GM18526 (cell line): ENCODE measurements around the gene GPN1.

Experiments
- POLR2A ChIP-seq: IDR thresholded peaks from 3 replicates; pipeline ENCODE4 v1.6.1; 2011; ENCODE audit not compliant: insufficient read length; ENCODE audit errors: extremely low read depth

Gene GPN1

DNA sequence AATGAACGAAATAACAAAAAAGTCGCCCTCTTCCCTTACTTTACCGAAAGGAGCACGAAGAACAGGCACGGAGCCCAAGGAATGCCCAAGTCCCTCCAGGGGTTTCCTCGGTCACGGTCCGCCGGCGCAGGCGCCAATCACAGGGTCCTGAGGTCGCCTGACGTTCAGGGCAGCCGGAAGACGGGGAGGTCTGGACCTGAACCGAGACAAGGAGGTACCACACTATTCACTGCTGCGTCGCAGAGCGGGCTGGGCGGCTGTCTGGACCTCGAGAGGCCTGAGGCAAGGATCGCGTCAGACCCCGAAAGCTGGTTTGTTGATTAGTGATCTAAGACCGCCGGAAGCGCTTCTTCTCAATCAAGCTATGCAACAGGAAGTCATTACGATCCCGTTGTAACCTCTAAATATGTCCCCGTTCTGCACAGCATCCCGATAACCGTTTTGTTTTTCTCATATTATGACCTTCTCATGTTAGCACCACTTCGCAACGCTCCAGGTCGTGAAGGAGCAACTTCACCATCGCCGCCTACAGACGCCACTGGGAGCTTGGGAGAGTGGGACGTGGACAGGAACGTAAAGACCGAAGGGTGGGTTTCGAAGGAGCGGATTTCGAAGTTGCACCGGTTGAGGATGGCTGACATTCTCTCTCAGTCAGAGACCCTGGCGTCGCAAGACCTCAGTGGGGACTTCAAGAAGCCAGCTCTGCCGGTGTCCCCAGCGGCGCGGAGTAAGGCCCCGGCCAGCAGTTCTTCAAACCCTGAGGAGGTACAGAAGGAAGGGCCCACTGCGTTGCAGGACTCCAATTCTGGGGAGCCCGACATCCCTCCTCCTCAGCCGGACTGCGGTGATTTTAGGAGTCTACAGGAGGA, 34.7 kb downstream of the GPN1 start, which contains the start of the genes SLC4A1AP and SUPT7L:
SLC4A1AP (plus strand) TSS at position 605 of the 869 bp plus-strand sequence; CDS start at position 631, 26 bp downstream.
SUPT7L (minus strand) TSS at position 330 of the 869 bp plus-strand sequence. CDS start 1,422 bp downstream, outside the sequence.
- peak; percentile 63 for TF ChIP-seq POLR2A

DNA sequence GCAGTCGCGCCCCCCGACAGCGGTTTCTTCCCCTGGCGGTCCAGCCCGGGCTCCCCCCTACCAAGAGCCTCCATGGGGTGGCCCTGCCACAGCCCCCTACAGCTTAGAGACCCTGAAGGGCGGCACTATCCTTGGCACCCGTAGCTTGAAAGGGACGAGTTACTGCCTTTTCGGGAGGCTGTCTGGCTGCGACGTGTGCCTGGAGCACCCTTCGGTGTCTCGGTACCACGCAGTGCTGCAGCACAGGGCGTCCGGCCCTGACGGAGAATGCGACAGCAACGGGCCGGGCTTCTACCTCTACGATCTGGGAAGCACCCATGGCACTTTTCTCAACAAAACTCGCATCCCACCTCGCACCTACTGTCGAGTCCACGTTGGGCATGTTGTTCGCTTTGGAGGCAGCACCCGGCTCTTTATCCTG, 35.3 kb downstream of the GPN1 start:
- no peak for TF ChIP-seq POLR2A

DNA sequence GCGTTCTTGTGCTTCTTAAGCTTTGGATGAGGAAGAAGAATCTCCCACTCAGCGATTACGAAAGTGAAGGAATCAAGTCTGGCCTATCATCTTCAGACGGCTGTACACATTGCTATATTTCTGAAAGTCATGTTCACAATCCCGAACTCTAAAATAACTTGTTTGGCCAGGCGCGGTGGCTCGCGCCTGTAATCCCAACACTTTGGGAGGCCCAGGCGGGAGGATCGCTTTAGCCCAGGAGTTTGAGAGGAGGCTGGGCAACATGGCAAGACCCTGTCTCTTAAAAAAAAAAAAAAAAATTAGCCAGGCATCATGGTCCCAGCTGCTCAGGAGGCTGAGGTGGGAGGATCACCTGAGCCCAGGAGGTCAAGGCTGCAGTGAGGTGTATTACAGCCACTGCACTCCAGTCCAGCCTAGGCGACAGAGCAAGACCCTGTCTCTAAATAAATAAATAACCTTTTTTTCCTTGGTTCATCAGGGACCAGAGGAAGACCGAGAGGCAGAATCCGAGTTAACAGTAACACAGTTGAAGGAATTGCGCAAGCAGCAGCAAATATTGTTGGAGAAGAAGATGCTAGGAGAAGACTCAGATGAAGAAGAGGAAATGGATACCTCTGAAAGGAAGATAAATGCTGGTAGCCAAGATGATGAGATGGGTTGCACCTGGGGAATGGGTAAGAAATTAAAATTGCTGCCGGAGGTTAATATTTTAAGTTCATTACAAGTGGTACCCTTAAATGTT, 35.9 kb downstream of the GPN1 start:
- TF ChIP-seq POLR2A = no peak

DNA sequence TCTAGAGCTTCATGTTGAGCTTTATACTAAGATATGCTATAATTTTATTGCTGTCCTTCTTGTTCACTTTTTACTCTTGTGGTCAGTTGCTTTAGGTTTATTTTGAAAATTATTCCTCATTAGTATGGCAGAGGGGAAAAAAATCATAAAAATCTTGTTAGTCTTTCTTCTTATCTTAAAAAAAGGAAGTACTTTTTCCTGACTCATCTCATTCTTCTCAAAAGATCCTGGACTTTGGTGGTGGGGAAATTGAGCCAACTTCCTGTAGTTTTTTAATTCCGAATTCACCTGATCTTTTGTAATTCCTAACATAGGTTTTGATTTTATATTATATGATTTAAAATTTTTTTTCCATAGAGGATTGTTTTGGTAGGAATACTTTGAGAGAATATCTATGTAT, 38.6 kb downstream of the GPN1 start:
- no peak for TF ChIP-seq POLR2A

DNA sequence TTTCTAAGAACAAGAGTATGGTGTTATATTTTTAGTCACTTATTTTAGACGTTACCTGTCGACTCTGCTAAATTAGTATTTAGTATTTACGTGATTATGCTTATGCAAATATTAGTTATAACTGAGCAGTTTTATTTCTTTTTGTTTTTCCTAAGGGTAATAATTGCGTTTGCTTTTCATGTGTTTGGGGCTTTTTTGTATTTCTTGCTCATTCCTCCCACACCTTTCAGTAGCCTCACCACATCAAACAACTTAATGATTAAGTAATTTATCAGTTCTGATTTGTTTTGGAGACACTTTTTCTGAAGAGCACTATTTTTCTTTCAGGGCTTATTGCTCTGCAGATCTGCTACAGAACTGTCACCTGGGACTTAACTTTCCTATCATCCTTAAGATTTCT, 42.4 kb downstream of the GPN1 start:
- TF ChIP-seq POLR2A = no peak

DNA sequence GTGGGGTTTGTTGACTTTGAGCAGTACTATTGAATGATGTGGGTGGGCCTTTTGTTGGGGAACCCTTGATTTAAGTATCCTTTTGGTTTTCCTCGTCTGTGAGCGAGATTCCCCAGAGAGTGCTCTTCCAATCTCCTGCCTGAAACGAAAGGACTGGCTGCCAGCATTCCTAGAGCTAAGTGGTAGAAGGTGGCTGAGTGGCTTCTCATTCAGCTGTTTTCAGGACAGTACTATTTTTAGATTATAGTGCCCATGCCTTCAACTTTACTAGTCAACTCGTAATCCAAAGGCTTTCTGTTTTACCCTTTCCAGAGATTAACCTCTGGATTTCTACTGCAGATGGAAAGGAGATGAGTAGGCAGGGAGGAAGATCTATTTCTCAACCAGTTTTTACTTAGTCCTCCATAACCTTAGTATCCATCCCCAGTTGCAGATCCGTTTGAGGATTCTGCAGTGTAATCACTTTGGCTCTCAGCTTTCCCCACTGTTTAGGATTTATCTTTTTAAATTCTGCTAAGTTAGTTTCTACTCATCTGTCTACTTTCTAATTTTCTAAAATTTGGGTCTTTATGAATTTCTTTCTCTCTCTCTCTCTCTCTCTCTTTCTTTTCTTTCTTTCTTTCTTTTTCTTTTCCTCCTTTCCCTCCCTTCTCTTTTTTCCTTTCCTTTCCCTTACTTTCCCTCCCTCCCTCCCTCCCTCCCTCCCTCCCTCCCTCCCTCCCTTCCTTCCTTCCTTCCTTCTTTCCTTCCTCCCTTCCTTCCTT, 44.1 kb downstream of the GPN1 start:
- no peak for TF ChIP-seq POLR2A

DNA sequence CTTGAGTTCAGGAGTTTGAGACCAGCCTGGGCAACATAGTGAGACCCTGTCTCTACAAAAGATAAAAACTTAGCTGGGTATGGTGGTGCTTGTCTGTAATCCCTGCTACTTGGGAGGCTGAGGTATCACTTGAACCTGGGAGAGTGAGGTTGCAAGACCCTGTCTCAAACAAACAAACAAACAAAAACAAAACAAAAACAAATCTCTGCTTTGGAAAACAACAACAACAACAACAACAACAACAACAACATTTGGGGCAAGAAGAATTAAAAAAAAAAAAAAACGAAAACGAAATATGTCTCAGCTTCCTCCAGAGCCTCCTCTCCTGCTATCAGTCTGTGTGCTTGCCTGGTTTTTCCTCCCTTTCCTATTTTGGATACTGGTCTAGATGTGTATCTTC, 51.7 kb downstream of the GPN1 start:
- TF ChIP-seq POLR2A = no peak

DNA sequence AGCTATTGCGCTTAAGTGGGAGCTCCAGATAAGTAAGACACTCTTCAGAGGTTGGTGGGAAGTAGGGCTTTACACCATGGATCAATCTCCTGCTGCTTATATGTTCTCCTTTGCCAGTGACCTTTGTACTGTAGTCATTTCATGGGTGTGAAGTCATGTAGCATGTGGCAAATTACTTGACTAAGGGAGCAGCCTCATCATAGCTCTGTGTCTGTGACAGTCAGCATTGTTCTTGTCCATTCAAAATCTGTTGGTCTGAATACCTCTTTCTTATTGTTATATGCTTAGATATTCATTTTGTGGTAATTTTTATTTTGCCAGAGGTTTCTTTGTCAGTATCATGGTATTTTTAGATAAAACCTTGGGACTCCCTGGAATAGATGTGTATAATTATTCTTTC, 53.0 kb downstream of the GPN1 start:
- no peak for TF ChIP-seq POLR2A

DNA sequence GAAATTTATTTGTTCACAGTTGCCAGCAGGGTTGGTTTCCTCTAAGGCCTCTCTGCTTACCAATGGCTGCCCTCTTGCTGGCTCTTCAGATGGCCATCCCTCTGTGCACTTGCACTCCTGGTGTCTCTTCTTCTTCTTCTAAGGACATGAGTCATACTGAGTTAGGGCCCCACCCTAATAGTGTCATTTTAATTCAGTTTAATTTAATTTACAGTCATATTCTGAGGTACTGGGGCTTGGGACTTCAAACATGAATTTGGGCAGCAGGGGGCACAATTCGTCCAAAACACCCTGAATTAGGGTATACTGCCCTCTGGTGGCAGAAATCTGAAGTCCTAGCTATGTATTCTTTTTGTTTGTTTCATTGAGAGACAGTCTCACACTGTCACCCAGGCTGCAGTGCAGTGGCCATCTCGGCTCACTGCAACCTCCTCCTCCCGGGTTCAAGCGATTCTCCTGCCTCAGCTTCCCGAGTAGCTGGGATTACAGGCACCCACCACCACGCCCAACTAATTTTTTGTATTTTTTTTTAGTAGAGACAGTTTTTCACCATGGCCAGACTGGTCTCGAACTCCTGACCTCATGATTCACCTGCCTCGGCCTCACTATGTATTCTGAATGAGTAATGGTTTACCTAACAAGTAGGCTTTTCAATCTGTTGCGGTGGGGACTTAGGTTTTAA, 54.7 kb downstream of the GPN1 start:
- no peak for TF ChIP-seq POLR2A

DNA sequence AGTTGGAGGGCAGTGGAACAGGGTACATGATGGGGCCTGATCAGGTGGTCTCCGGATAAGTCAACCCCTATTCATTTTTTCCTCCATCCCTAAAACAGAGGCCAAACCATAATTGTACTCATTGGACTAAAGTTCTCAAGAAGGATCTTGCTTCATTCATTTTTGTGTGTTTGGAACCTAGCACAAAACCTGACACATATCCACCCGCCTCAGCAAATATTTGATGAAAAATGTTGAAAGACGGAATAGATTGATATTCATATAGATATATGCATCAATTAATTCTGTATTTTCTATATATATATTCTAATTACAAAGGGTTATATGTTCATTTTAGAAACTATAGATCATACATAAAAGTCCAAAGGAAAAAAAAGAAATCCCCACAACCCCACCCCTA, 56.7 kb downstream of the GPN1 start:
- TF ChIP-seq POLR2A = no peak

DNA sequence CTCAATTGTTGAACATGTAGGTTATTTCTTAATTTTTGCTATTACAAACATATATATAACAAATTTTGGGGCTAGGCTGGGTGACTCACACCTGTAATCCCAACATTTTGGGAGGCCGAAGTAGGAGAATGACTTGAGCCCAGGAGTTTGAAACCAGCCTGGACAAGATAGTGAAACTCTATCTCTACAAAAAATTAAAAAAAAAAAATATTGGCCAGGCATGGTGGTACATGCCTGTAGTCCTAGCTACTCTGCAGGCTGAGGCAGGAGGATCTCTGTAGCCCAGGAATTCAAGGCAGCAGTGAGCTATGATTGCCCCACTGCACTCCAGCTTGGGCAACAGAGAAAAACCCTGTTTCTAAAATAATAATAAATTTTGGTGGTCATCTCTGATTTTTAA, 58.4 kb downstream of the GPN1 start:
- TF ChIP-seq POLR2A = no peak

DNA sequence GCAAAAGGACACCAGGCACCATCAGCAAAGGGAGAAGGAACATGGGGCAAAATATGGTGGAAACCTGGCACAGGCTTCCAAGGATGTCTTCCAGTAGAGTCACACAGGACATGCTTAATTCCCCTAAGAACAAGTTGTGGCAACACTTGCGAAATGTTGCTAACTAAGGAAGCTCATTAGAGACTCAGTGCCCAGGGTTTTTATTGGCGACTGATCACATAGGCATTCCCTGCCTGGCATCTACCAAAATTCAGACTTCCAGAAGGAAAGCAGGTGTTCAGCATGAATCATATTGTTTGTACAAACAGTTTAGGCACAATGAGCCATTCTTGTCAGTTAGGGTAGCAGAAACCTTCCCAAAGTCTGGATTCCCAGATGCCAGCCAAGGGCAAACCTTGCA, 60.6 kb downstream of the GPN1 start:
- no peak for TF ChIP-seq POLR2A

DNA sequence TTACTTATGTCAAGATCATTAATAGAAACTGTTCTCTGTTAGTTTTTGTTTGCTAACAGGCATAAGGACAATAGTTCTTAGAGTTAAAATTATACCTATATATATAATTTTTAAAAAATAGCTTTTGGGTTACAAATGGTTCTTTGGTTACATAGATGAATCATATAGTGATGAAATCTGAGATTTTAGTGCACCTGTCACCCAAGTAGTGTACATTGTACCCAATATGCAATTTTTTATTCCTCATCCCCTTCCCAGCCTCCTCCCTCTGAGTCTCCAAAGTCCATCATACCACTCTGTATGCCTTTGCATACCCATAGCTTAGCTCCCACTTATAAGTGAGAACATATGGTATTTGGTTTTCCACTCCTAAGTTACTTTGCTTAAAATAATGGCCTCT, 61.2 kb downstream of the GPN1 start:
- TF ChIP-seq POLR2A = no peak

DNA sequence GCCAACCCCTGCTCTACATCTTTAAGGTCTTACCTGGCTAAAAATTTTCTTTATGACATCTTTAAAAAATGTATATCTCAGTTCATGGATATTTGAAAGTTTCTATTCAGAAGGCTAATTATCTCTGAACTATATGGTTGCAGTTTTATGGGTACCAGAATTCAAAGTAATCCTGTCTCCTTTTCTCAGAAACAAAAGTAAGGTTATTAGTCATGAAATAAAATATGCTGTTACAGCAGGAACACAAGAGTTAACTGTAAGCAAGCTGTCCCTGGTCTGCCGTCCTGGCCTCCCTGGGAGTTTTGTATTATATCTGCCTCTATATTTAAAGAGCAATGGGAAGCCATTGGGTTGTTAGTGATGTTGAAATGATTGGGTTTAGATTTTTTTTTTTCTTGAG, 68.8 kb downstream of the GPN1 start:
- no peak for TF ChIP-seq POLR2A
